CD4-positive, alpha-beta T cell treated with Interleukin-15 for 4 hours (primary cell): ENCODE measurements around the gene FTO.

ENCODE experiments used
- DNase-seq: peaks from one replicate; pipeline ENCODE4 v3.0.0-alpha.2; 2020; ENCODE audit warnings: low spot score

The FTO gene

GRCh38 chr16:53755026-53755910 is 51.3 kb downstream of the FTO start:
- DNase-seq: no peak

- DNase-seq: no peak
Observed at GRCh38 chr16:53756275-53756996, 52.5 kb downstream of the FTO start.

- no peak for DNase-seq
Observed at GRCh38 chr16:53757971-53758609, 54.1 kb downstream of the FTO start.

GRCh38 chr16:53761962-53762703 is 58.2 kb downstream of the FTO start:
- no peak for DNase-seq

- DNase-seq: no peak
Observed at GRCh38 chr16:53766304-53767016, 62.5 kb downstream of the FTO start.

GRCh38 chr16:53768167-53768566 is 64.2 kb downstream of the FTO start:
- no peak for DNase-seq

- no peak for DNase-seq
Observed at GRCh38 chr16:53768593-53768992, 64.6 kb downstream of the FTO start.

- no peak for DNase-seq
Observed at GRCh38 chr16:53769185-53769584, 65.2 kb downstream of the FTO start.

GRCh38 chr16:53769787-53770186 is 65.8 kb downstream of the FTO start:
- no peak for DNase-seq

- DNase-seq: no peak
Observed at GRCh38 chr16:53770641-53771040, 66.7 kb downstream of the FTO start.

GRCh38 chr16:53771655-53772497 is 67.9 kb downstream of the FTO start:
- DNase-seq: no peak

GRCh38 chr16:53773150-53773846 is 69.3 kb downstream of the FTO start:
- no peak for DNase-seq

GRCh38 chr16:53773881-53774280 is 69.9 kb downstream of the FTO start:
- no peak for DNase-seq

GRCh38 chr16:53775106-53775820 is 71.3 kb downstream of the FTO start:
- DNase-seq: no peak

- no peak for DNase-seq
Observed at GRCh38 chr16:53775821-53776431, 72.0 kb downstream of the FTO start.

- no peak for DNase-seq
Observed at GRCh38 chr16:53779186-53779585, 75.2 kb downstream of the FTO start.

- DNase-seq: no peak
Observed at GRCh38 chr16:53780051-53780450, 76.1 kb downstream of the FTO start.

GRCh38 chr16:53781023-53781605 is 77.2 kb downstream of the FTO start:
- no peak for DNase-seq
